DMS79 treated with DMSO at 0.1 percent for 48 hours (cell line): ENCODE measurements around the gene TPRG1L.

Experiments
- DNase-seq: peaks from one replicate; lab custom pipeline; 2025; lab: John Stamatoyannopoulos, UW

The TPRG1L gene

GRCh38 chr1:3628445-3628844, 3.6 kb downstream of the TPRG1L start:
- no peak for DNase-seq

GRCh38 chr1:3629561-3630160, 4.8 kb downstream of the TPRG1L start:
- DNase-seq: no peak

GRCh38 chr1:3630161-3630611, 5.4 kb downstream of the TPRG1L start:
- no peak for DNase-seq

- no peak for DNase-seq
These were observed 6.1 kb downstream of the TPRG1L start for GRCh38 chr1:3630914-3631313.

GRCh38 chr1:3631320-3632260, 6.8 kb downstream of the TPRG1L start:
- no peak for DNase-seq

GRCh38 chr1:3632298-3632697, 7.5 kb downstream of the TPRG1L start:
- no peak for DNase-seq

- no peak for DNase-seq
These were observed 8.0 kb downstream of the TPRG1L start for GRCh38 chr1:3632716-3633343.

GRCh38 chr1:3633344-3634058, 8.7 kb downstream of the TPRG1L start:
- no peak for DNase-seq

GRCh38 chr1:3634059-3634800, 9.4 kb downstream of the TPRG1L start:
- no peak for DNase-seq

- DNase-seq: no peak
These were observed 11.3 kb downstream of the TPRG1L start for GRCh38 chr1:3636080-3636479.

- DNase-seq: no peak
These were observed 11.7 kb downstream of the TPRG1L start for GRCh38 chr1:3636531-3636930.

- DNase-seq: no peak
These were observed 13.2 kb downstream of the TPRG1L start for GRCh38 chr1:3638027-3638426.

- no peak for DNase-seq
These were observed 13.9 kb downstream of the TPRG1L start for GRCh38 chr1:3638676-3639075.

- DNase-seq: no peak
These were observed 14.6 kb downstream of the TPRG1L start for GRCh38 chr1:3639397-3639911.

- DNase-seq: no peak
These were observed 15.5 kb downstream of the TPRG1L start for GRCh38 chr1:3640121-3640837.

GRCh38 chr1:3641046-3641760, 16.4 kb downstream of the TPRG1L start:
- DNase-seq: no peak

GRCh38 chr1:3641816-3642215, 17.0 kb downstream of the TPRG1L start:
- no peak for DNase-seq

GRCh38 chr1:3642919-3643675, 18.3 kb downstream of the TPRG1L start:
- DNase-seq: no peak

GRCh38 chr1:3644273-3644672, 19.5 kb downstream of the TPRG1L start:
- no peak for DNase-seq
